Glutamatergic neuron (in vitro differentiated cells): ENCODE measurements around the gene CD93. TPM values are rescaled to one million over a fixed set of nuclear protein-coding genes. Genes with fewer than 3 reads are reported as not detected.

ENCODE experiments used
- DNase-seq: peaks from one replicate; pipeline ENCODE4 v3.0.0; 2022
- H3K27ac Mint-ChIP-seq: one replicate; pipeline ENCODE4 v1.8.0; 2020; ENCODE audit warnings: mild to moderate bottlenecking, mixed read lengths, inconsistent platforms; ENCODE audit not compliant: unreplicated experiment
- H3K27me3 Mint-ChIP-seq: one replicate; pipeline ENCODE4 v1.8.0; 2020; ENCODE audit warnings: mild to moderate bottlenecking, moderate library complexity, mixed read lengths, inconsistent platforms; ENCODE audit not compliant: unreplicated experiment
- H3K36me3 Mint-ChIP-seq: one replicate; pipeline ENCODE4 v1.8.0; 2020; ENCODE audit warnings: mild to moderate bottlenecking, mixed read lengths, inconsistent platforms; ENCODE audit not compliant: unreplicated experiment
- H3K4me1 Mint-ChIP-seq: one replicate; pipeline ENCODE4 v1.8.0; 2020; ENCODE audit warnings: mild to moderate bottlenecking, low read depth, mixed read lengths, inconsistent platforms; ENCODE audit not compliant: unreplicated experiment
- H3K4me3 Mint-ChIP-seq: one replicate; pipeline ENCODE4 v1.8.0; 2020; ENCODE audit warnings: mild to moderate bottlenecking, mixed read lengths, inconsistent platforms; ENCODE audit not compliant: unreplicated experiment
- H3K9me3 Mint-ChIP-seq: one replicate; pipeline ENCODE4 v1.8.0; 2020; ENCODE audit warnings: mild to moderate bottlenecking, moderate library complexity, mixed read lengths, inconsistent platforms; ENCODE audit not compliant: unreplicated experiment
- CTCF ChIP-seq: fragments of 200-600 bp; sonication (generic); IDR thresholded peaks from one replicate; pipeline ENCODE4 v1.5.0; 2021; ENCODE audit not compliant: partially characterized antibody, unreplicated experiment
- total RNA-seq: library from RNA; stranded (reverse); fragmentation: NEBNext Ultra II Directional; extraction: Animal tissue kit (Norgen Biotek cat#: 25700); gene quantifications from one replicate; pipeline ENCODE4 v1.2.1, GENCODE V29; 2021; ENCODE audit not compliant: unreplicated experiment

CD93 gene
- total RNA-seq, 1 donor from 2014 or later: not detected

GRCh38 chr20:23127506-23128279 is 41.6 kb upstream of the CD93 start:
- DNase-seq: no peak
- no peak for TF ChIP-seq CTCF
- Mint-ChIP-seq H3K9me3 (peaks cover 11% of the 10 kb centered on the region), H3K27me3 (peaks cover 2% of the 10 kb centered on the region), H3K36me3 (no peaks in the 10 kb centered on the region), H3K27ac (no peak overlapping the region), H3K4me3 (no peak overlapping the region), H3K4me1 (peaks cover 19% of the 10 kb centered on the region)

GRCh38 chr20:23126281-23127061 is 40.3 kb upstream of the CD93 start:
- peaks cover 2% of the 10 kb centered on the region for H3K27me3 Mint-ChIP-seq

GRCh38 chr20:23125625-23126191 is 39.6 kb upstream of the CD93 start:
- H3K27me3 Mint-ChIP-seq: peaks cover 2% of the 10 kb centered on the region
- H3K4me1 Mint-ChIP-seq: peaks cover 15% of the 10 kb centered on the region
- no peak for TF ChIP-seq CTCF
- H3K27ac Mint-ChIP-seq: no peak overlapping the region
- H3K36me3 Mint-ChIP-seq: no peaks in the 10 kb centered on the region
- peaks cover 13% of the 10 kb centered on the region for H3K9me3 Mint-ChIP-seq
- no peak for DNase-seq
- H3K4me3 Mint-ChIP-seq: no peak overlapping the region

More at GRCh38 chr20:23126281-23127061, 40.3 kb upstream of the CD93 start:
- no peak for TF ChIP-seq CTCF
- no peak overlapping the region for H3K27ac Mint-ChIP-seq
- DNase-seq: no peak
- H3K4me3 Mint-ChIP-seq: no peak overlapping the region
- H3K36me3 Mint-ChIP-seq: no peaks in the 10 kb centered on the region
- H3K9me3 Mint-ChIP-seq: peaks cover 13% of the 10 kb centered on the region
- H3K4me1 Mint-ChIP-seq: peaks cover 15% of the 10 kb centered on the region

- Mint-ChIP-seq H3K9me3 (peaks cover 12% of the 10 kb centered on the region), H3K36me3 (no peaks in the 10 kb centered on the region), H3K27me3 (peaks cover 6% of the 10 kb centered on the region), H3K4me3 (no peak overlapping the region), H3K4me1 (peaks cover 15% of the 10 kb centered on the region), H3K27ac (no peak overlapping the region)
- no peak for TF ChIP-seq CTCF
- DNase-seq: no peak
These were observed 39.0 kb upstream of the CD93 start for GRCh38 chr20:23125159-23125558.
